HepG2 (cell line): Measurements from ENCODE around the gene ERF. TPM values are rescaled to one million over a fixed set of nuclear protein-coding genes. Genes with fewer than 3 reads are reported as not detected.
A peak's percentile ranks its signal among the peaks of the same experiment; 100 is the strongest.

Source experiments
- AGO1 ChIP-seq: fragments of 200-400 bp; formaldehyde crosslinking; IDR thresholded peaks from 2 replicates; pipeline ENCODE4 v1.6.1; 2017; ENCODE audit warnings: mild to moderate bottlenecking, low read depth, low read length, moderate library complexity; ENCODE audit not compliant: poor library complexity, severe bottlenecking
- ARID4A ChIP-seq: sonication (generic); formaldehyde crosslinking; IDR thresholded peaks from 2 replicates; pipeline ENCODE4 v1.5.0; 2020; ENCODE audit warnings: mild to moderate bottlenecking, missing genetic modification reagents, borderline replicate concordance
- ATF6 ChIP-seq: sonication (generic); formaldehyde crosslinking; conservative IDR thresholded peaks from 2 replicates; pipeline ENCODE4 v1.4.0; 2020; ENCODE audit warnings: missing genetic modification reagents
- GATA4 ChIP-seq: sonication (generic); IDR thresholded peaks from 2 replicates; pipeline ENCODE4 v1.6.1; 2016; ENCODE audit warnings: antibody characterized with exemption, low read depth, borderline replicate concordance
- KDM2A ChIP-seq: sonication (generic); formaldehyde crosslinking; IDR thresholded peaks from 2 replicates; pipeline ENCODE4 v1.4.0; 2020; ENCODE audit warnings: low read depth, missing genetic modification reagents, borderline replicate concordance
- KDM5B ChIP-seq: sonication (generic); formaldehyde crosslinking; IDR thresholded peaks from 2 replicates; pipeline ENCODE4 v1.4.0; 2020; ENCODE audit warnings: missing genetic modification reagents, mild to moderate bottlenecking, borderline replicate concordance
- MAF1 ChIP-seq: sonication (generic); formaldehyde crosslinking; IDR thresholded peaks from 2 replicates; pipeline ENCODE4 v1.5.0; 2020; ENCODE audit warnings: missing genetic modification reagents, borderline replicate concordance
- MLX ChIP-seq: IDR thresholded peaks from 2 replicates; pipeline ENCODE4 v1.6.1; 2016
- PBX3 ChIP-seq: sonication (generic); formaldehyde crosslinking; IDR thresholded peaks from 2 replicates; pipeline ENCODE4 v1.8.1; 2023; ENCODE audit warnings: missing genetic modification reagents, inconsistent platforms, borderline replicate concordance
- SALL1 ChIP-seq: sonication (generic); formaldehyde crosslinking; IDR thresholded peaks from 2 replicates; pipeline ENCODE4 v1.8.0; 2022; ENCODE audit warnings: mild to moderate bottlenecking, missing genetic modification reagents
- TAF15 ChIP-seq: fragments of 200-400 bp; formaldehyde crosslinking; IDR thresholded peaks from one replicate; pipeline ENCODE4 v1.6.1; 2018; ENCODE audit warnings: mild to moderate bottlenecking, low read depth, low read length; ENCODE audit not compliant: poor library complexity, severe bottlenecking
- ZC3H13 ChIP-seq: sonication (generic); formaldehyde crosslinking; IDR thresholded peaks from 2 replicates; pipeline ENCODE4 v1.8.1; 2023; ENCODE audit warnings: mild to moderate bottlenecking, missing genetic modification reagents, moderate library complexity
- ZNF138 ChIP-seq: sonication (generic); formaldehyde crosslinking; IDR thresholded peaks from 2 replicates; pipeline ENCODE4 v1.5.0; 2020; ENCODE audit warnings: mild to moderate bottlenecking, low read depth, missing genetic modification reagents
- ZNF253 ChIP-seq: sonication (generic); formaldehyde crosslinking; IDR thresholded peaks from 2 replicates; pipeline ENCODE4 v1.8.0; 2022; ENCODE audit warnings: mild to moderate bottlenecking, missing genetic modification reagents, borderline replicate concordance
- ZNF350 ChIP-seq: sonication (generic); formaldehyde crosslinking; IDR thresholded peaks from 2 replicates; pipeline ENCODE4 v1.4.0; 2020; ENCODE audit warnings: mild to moderate bottlenecking, low read depth, missing genetic modification reagents, borderline replicate concordance
- ZNF883 ChIP-seq: sonication (generic); formaldehyde crosslinking; IDR thresholded peaks from 2 replicates; pipeline ENCODE4 v1.5.1; 2020; ENCODE audit warnings: mild to moderate bottlenecking, missing genetic modification reagents; ENCODE audit errors: not compliant biosample characterization
- polyA plus RNA-seq, 8 experiments: library from polyadenylated mRNA; depleted of rRNA in 3 of 8; stranded (reverse) in 7 of 8; unstranded in 1 of 8; fragments of >200 nt; fragmentation: Illumina TruSeq in 4 of 8; extraction: Trizol in 4 of 8; gene quantifications; 2 replicates each; pipeline versions ENCODE4 v1.2.1 to v1.2.3, GENCODE V29; 2011 to 2016; ENCODE audit warnings: low read depth in 4 of 8, missing spikeins in 1 of 8, mixed read lengths in 1 of 8; ENCODE audit not compliant: insufficient read depth in 1 of 8
- total RNA-seq, 5 experiments: library from RNA; depleted of rRNA; stranded (reverse); fragments of >200 nt; fragmentation: Illumina TruSeq; extraction: Trizol; gene quantifications; 2 replicates each; pipeline ENCODE4 v1.2.3, GENCODE V29; 2016; ENCODE audit warnings: low read depth in 1 of 5
- TF ChIP-seq, protein P1 (sequence below): sonication (generic); formaldehyde crosslinking; IDR thresholded peaks from 2 replicates; pipeline ENCODE4 v1.4.0; 2020; ENCODE audit warnings: missing genetic modification reagents; ENCODE audit errors: not compliant biosample characterization
- TF ChIP-seq, protein P2 (sequence below): sonication (generic); formaldehyde crosslinking; IDR thresholded peaks from 2 replicates; pipeline ENCODE4 v1.8.0; 2022; ENCODE audit warnings: missing genetic modification reagents, mild to moderate bottlenecking, borderline replicate concordance

Gene ERF
- total and polyA plus RNA-seq, 2 of the 13 experiments (the other 11 are each of a cell fraction or from before 2014, with no cell fraction given), result 67.1 to 69.9 TPM

DNA sequence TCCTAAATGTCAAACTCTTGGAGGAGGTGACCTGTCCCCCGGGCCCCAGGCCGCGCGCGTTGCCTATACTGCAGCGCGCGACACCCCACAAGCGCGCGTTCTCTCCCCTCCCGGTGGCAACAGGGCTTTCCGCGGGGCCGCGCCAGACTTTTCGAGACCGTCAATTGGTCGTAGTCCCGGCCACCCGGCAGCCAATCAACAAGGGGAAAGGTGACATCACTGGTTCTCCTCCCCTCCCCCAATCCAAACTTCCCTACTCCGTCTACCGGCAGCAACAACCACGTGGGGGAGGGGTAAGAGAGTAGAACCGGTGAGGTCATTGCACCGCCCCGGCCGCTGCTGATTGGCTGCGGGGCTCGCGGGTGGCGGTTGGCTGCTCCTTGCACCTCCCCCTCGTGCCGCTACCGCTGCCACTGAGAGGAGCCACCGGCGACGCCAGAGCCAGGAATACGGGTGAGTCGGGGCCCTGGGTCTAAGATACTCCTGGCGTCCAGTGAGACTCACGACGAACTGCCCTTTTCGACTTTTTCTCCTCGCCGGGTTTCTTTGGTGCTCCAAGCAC is 13.3 kb upstream of the ERF start (continued):
- peak; percentile 87 for TF ChIP-seq ARID4A (CRISPR knock-in tag)
- no peak for TF ChIP-seq KDM5B (CRISPR knock-in tag)
- TF ChIP-seq TAF15, result no peak
- no peak for TF ChIP-seq ZNF253 (CRISPR knock-in tag)
- TF ChIP-seq, protein P1, sequence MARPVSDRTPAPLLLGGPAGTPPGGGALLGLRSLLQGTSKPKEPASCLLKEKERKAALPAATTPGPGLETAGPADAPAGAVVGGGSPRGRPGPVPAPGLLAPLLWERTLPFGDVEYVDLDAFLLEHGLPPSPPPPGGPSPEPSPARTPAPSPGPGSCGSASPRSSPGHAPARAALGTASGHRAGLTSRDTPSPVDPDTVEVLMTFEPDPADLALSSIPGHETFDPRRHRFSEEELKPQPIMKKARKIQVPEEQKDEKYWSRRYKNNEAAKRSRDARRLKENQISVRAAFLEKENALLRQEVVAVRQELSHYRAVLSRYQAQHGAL, result no peak
- TF ChIP-seq GATA4, result no peak
- TF ChIP-seq ZNF883 (CRISPR knock-in tag), result no peak
- TF ChIP-seq SALL1, result peak; percentile 37
- TF ChIP-seq KDM2A (CRISPR knock-in tag), result peak; percentile 62
- TF ChIP-seq, protein P2, sequence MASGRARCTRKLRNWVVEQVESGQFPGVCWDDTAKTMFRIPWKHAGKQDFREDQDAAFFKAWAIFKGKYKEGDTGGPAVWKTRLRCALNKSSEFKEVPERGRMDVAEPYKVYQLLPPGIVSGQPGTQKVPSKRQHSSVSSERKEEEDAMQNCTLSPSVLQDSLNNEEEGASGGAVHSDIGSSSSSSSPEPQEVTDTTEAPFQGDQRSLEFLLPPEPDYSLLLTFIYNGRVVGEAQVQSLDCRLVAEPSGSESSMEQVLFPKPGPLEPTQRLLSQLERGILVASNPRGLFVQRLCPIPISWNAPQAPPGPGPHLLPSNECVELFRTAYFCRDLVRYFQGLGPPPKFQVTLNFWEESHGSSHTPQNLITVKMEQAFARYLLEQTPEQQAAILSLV (CRISPR knock-in tag), result no peak; the same call in 1 of the 2 replicates
- TF ChIP-seq AGO1, result no peak
- TF ChIP-seq PBX3, result no peak
- TF ChIP-seq ZNF138 (CRISPR knock-in tag), result no peak
- no peak for TF ChIP-seq MLX (CRISPR knock-in tag)
- TF ChIP-seq MAF1 (CRISPR knock-in tag), result 0 out of 2 replicates have a peak, but pooled peaks have one; percentile 52
- no peak for TF ChIP-seq ATF6
- TF ChIP-seq ZC3H13 (CRISPR knock-in tag), result no peak
- peak; percentile 73; the same call in 1 of the 2 replicates for TF ChIP-seq ZNF350 (CRISPR knock-in tag)
